ENCODE measurements around the gene KCNG1. TPM values are rescaled to one million over a fixed set of nuclear protein-coding genes. Genes with fewer than 3 reads are reported as not detected.

Gene KCNG1
- total and polyA plus RNA-seq, 2 experiments from 2014 or later = 8.1 to 26.3 TPM

DNA sequence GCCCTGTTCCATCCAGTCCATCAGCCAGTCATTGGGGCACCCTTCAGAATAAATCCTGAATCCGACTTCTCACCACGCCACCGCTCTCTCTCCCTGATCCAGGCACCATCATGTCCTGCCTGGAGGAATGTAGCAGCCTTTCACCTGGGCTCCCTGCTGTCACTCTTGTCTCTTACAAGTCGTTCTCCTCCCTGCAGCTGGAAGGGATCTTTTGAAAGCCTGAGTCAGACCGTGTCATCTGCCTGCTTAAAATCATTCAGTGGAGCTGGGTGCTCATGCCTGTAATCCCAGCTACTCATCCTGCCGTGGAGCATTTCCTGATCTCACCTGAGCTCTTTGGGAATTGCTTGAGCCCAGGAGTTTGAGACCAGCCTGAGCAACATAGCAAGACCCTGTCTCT, 19.2 kb upstream of the KCNG1 start:
- H3K27ac ChIP-seq (ENCODE audit: low read depth) = no peak overlapping the region
- H3K27me3 ChIP-seq (ENCODE audit: insufficient read depth) = no peaks in the 10 kb centered on the region
- H2AFZ ChIP-seq = no peak overlapping the region
- DNase-seq (ENCODE audit: low spot score) = peak; percentile 47
- H3K9me2 ChIP-seq (ENCODE audit: insufficient read depth) = no peaks in the 10 kb centered on the region
- peak; percentile 86 for ATAC-seq
- no peak overlapping the region for H3K4me2 ChIP-seq
- H3K4me3 Mint-ChIP-seq = no peak overlapping the region
- no peak for TF ChIP-seq EZH2phosphoT487 (IDR thresholded peaks at IDR 0.05; ENCODE audit: unreplicated experiment)
- TF ChIP-seq EZH2 (IDR thresholded peaks at IDR 0.05; ENCODE audit: low read depth, unreplicated experiment) = no peak
- TF ChIP-seq NANOG (IDR thresholded peaks at IDR 0.05; ENCODE audit: borderline replicate concordance) = no peak
- TF ChIP-seq, protein P1, sequence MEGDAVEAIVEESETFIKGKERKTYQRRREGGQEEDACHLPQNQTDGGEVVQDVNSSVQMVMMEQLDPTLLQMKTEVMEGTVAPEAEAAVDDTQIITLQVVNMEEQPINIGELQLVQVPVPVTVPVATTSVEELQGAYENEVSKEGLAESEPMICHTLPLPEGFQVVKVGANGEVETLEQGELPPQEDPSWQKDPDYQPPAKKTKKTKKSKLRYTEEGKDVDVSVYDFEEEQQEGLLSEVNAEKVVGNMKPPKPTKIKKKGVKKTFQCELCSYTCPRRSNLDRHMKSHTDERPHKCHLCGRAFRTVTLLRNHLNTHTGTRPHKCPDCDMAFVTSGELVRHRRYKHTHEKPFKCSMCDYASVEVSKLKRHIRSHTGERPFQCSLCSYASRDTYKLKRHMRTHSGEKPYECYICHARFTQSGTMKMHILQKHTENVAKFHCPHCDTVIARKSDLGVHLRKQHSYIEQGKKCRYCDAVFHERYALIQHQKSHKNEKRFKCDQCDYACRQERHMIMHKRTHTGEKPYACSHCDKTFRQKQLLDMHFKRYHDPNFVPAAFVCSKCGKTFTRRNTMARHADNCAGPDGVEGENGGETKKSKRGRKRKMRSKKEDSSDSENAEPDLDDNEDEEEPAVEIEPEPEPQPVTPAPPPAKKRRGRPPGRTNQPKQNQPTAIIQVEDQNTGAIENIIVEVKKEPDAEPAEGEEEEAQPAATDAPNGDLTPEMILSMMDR (conservative IDR thresholded peaks at IDR 0.05; ENCODE audit: low read depth in 2 of 2) = no peak
- no peak for TF ChIP-seq STAT1 (IDR thresholded peaks at IDR 0.05; ENCODE audit: unreplicated experiment)
- no peak for TF ChIP-seq ZNF114 (CRISPR knock-in tag; IDR thresholded peaks at IDR 0.05)
- no peak for TF ChIP-seq JUNB (IDR thresholded peaks at IDR 0.05; ENCODE audit: unreplicated experiment)
- TF ChIP-seq, protein P2, sequence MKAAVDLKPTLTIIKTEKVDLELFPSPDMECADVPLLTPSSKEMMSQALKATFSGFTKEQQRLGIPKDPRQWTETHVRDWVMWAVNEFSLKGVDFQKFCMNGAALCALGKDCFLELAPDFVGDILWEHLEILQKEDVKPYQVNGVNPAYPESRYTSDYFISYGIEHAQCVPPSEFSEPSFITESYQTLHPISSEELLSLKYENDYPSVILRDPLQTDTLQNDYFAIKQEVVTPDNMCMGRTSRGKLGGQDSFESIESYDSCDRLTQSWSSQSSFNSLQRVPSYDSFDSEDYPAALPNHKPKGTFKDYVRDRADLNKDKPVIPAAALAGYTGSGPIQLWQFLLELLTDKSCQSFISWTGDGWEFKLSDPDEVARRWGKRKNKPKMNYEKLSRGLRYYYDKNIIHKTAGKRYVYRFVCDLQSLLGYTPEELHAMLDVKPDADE (IDR thresholded peaks at IDR 0.05) = no peak
- no peak for TF ChIP-seq ZNF331 (CRISPR knock-in tag; IDR thresholded peaks at IDR 0.05; ENCODE audit: low read depth)
- TF ChIP-seq, protein P3, sequence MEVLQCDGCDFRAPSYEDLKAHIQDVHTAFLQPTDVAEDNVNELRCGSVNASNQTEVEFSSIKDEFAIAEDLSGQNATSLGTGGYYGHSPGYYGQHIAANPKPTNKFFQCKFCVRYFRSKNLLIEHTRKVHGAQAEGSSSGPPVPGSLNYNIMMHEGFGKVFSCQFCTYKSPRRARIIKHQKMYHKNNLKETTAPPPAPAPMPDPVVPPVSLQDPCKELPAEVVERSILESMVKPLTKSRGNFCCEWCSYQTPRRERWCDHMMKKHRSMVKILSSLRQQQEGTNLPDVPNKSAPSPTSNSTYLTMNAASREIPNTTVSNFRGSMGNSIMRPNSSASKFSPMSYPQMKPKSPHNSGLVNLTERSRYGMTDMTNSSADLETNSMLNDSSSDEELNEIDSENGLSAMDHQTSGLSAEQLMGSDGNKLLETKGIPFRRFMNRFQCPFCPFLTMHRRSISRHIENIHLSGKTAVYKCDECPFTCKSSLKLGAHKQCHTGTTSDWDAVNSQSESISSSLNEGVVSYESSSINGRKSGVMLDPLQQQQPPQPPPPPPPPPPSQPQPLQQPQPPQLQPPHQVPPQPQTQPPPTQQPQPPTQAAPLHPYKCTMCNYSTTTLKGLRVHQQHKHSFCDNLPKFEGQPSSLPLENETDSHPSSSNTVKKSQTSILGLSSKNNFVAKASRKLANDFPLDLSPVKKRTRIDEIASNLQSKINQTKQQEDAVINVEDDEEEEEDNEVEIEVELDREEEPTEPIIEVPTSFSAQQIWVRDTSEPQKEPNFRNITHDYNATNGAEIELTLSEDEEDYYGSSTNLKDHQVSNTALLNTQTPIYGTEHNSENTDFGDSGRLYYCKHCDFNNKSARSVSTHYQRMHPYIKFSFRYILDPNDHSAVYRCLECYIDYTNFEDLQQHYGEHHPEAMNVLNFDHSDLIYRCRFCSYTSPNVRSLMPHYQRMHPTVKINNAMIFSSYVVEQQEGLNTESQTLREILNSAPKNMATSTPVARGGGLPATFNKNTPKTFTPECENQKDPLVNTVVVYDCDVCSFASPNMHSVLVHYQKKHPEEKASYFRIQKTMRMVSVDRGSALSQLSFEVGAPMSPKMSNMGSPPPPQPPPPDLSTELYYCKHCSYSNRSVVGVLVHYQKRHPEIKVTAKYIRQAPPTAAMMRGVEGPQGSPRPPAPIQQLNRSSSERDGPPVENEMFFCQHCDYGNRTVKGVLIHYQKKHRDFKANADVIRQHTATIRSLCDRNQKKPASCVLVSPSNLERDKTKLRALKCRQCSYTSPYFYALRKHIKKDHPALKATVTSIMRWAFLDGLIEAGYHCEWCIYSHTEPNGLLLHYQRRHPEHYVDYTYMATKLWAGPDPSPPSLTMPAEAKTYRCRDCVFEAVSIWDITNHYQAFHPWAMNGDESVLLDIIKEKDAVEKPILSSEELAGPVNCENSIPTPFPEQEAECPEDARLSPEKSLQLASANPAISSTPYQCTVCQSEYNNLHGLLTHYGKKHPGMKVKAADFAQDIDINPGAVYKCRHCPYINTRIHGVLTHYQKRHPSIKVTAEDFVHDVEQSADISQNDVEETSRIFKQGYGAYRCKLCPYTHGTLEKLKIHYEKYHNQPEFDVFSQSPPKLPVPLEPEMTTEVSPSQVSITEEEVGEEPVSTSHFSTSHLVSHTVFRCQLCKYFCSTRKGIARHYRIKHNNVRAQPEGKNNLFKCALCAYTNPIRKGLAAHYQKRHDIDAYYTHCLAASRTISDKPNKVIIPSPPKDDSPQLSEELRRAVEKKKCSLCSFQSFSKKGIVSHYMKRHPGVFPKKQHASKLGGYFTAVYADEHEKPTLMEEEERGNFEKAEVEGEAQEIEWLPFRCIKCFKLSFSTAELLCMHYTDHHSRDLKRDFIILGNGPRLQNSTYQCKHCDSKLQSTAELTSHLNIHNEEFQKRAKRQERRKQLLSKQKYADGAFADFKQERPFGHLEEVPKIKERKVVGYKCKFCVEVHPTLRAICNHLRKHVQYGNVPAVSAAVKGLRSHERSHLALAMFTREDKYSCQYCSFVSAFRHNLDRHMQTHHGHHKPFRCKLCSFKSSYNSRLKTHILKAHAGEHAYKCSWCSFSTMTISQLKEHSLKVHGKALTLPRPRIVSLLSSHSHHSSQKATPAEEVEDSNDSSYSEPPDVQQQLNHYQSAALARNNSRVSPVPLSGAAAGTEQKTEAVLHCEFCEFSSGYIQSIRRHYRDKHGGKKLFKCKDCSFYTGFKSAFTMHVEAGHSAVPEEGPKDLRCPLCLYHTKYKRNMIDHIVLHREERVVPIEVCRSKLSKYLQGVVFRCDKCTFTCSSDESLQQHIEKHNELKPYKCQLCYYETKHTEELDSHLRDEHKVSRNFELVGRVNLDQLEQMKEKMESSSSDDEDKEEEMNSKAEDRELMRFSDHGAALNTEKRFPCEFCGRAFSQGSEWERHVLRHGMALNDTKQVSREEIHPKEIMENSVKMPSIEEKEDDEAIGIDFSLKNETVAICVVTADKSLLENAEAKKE (CRISPR knock-in tag; IDR thresholded peaks at IDR 0.05) = no peak
- no peak for TF ChIP-seq CREB1 (CRISPR knock-in tag; IDR thresholded peaks at IDR 0.05; ENCODE audit: low read depth)
- no peak for TF ChIP-seq POLR2AphosphoS5 (IDR thresholded peaks at IDR 0.05; ENCODE audit: low read depth)
- H3K36me3 ChIP-seq (ENCODE audit: insufficient read depth) = no peaks in the 10 kb centered on the region
- H3K27ac Mint-ChIP-seq = no peak overlapping the region
- H3K36me3 Mint-ChIP-seq (ENCODE audit: low read depth) = no peaks in the 10 kb centered on the region
- no peaks in the 10 kb centered on the region for H3F3A ChIP-seq (replicated peaks; ENCODE audit: low read depth)
- H3K27me3 Mint-ChIP-seq (ENCODE audit: insufficient read depth, low read depth, poor library complexity) = peaks cover 4% of the 10 kb centered on the region
- peaks cover 3% of the 10 kb centered on the region; the same call in 1 of the 3 replicates for H3K9me3 Mint-ChIP-seq
- no peaks in the 10 kb centered on the region for H3K4me1 Mint-ChIP-seq
- H3K4me3 ChIP-seq = no peak overlapping the region
- no peaks in the 10 kb centered on the region for H4K20me1 ChIP-seq (replicated peaks; ENCODE audit: insufficient read depth)
- H3K4me1 ChIP-seq (ENCODE audit: insufficient read depth) = no peaks in the 10 kb centered on the region
- no peaks in the 10 kb centered on the region for H3K79me2 ChIP-seq (replicated peaks; ENCODE audit: insufficient read depth)
